Measurements from ENCODE around the gene GP1BB.

DNA sequence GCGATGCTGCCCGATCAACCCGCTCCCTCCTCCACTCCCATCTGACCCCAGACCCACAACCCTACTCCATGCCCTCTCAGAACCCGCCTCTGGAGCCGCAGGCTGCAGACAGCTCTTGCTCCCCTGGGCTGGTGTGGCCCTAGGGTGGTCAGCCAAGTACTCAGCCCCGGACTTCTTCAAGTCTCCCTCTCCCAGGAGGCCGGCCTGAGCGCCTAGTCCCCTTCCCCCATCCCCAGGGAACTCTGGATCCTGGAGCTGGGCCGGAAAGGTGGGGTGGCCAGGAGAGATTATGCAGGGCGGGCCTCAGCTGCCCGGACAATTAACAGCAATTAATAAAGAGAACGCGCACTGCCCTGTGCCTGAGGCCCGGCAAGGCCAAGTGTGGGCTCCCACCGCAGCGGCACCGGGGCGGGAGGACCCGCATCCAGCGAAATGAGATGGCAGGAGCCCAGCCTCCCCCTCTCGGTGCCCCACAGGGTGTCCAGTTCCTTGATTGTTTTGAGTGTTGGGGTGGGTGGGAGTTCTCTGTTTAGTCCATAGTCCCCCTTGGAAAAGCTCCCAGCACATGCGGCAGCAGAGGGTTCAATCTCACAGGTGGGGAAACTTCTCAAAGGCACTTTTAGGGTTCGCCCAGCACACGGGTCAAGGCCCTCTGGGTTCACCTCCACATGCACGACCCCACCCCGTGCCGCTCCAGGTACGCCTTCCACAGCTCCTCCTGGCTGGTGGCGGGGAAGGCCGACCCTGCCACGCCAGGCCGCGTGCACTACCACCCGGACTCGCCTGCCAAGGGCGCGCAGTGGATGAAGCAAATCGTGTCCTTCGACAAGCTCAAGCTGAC is 40.3 kb downstream of the GP1BB start:
- TF ChIP-seq, protein P1, sequence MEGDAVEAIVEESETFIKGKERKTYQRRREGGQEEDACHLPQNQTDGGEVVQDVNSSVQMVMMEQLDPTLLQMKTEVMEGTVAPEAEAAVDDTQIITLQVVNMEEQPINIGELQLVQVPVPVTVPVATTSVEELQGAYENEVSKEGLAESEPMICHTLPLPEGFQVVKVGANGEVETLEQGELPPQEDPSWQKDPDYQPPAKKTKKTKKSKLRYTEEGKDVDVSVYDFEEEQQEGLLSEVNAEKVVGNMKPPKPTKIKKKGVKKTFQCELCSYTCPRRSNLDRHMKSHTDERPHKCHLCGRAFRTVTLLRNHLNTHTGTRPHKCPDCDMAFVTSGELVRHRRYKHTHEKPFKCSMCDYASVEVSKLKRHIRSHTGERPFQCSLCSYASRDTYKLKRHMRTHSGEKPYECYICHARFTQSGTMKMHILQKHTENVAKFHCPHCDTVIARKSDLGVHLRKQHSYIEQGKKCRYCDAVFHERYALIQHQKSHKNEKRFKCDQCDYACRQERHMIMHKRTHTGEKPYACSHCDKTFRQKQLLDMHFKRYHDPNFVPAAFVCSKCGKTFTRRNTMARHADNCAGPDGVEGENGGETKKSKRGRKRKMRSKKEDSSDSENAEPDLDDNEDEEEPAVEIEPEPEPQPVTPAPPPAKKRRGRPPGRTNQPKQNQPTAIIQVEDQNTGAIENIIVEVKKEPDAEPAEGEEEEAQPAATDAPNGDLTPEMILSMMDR (conservative IDR thresholded peaks at IDR 0.05 in 1 of 2, IDR thresholded peaks at IDR 0.05 in 1 of 2; ENCODE audit: extremely low read depth in 1 of 2, insufficient read depth in 1 of 2, low read depth in 1 of 2, low read length in 2 of 2): no peak
- no peak for TF ChIP-seq EZH2 (IDR thresholded peaks at IDR 0.05; ENCODE audit: borderline replicate concordance, low read length)

All from mammary epithelial cell (primary cell).